ENCODE data around the gene OOSP1.
"Not testable (repeated sequence)": the region's sequence is repeated elsewhere in the genome, so short reads cannot be mapped to it uniquely, and the experiment has no call there.

The OOSP1 gene

GRCh38 chr11:59960502-59961381, 22.5 kb downstream of the OOSP1 start:
- FAIRE-seq = no peak

DNA sequence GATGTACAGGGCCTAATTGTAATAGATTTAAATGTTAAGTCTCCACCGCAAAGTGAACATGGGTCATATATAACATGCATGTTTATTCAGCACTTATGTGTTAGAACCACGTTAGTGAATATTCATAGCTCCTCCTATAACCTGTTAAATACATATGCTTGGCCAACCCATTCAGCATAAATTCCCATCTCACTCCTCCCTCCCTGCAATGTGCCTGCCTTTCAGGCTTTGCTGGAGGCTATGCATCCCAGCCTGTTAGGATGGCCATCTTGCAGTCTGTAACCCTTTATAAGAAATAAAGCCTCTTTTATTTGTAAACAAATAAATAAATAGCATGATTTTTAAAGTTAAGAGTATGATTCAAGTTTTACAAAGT, 23.9 kb downstream of the OOSP1 start:
- no peak for FAIRE-seq

DNA sequence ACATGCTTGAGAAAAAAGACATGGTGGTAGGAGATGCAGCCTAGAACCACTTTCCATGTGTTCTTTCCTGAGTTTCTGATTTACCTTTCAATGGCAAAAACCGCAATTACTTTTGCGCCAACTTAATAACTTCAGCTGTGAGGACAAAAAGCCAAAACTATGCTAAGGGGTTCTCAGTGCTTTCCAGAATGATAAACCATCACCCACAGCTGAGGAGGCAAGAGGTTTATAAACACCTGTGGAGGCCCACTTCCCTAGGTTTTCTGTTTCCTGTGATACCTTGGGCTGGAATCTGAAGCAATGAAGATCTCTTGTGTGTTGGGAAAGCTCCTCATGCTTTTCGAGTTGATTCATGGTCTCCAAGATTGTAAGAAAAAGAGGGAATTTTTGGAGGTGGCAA, 25.5 kb downstream of the OOSP1 start, which contains the start of gene OOSP4A:
Gene OOSP4A, plus strand, starts transcription at position 301 of the 400 bp plus-strand sequence. Its CDS starts 0 bp downstream, at position 301.
- no peak for FAIRE-seq

GRCh38 chr11:59965424-59965823, 27.2 kb downstream of the OOSP1 start:
- FAIRE-seq = no peak

DNA sequence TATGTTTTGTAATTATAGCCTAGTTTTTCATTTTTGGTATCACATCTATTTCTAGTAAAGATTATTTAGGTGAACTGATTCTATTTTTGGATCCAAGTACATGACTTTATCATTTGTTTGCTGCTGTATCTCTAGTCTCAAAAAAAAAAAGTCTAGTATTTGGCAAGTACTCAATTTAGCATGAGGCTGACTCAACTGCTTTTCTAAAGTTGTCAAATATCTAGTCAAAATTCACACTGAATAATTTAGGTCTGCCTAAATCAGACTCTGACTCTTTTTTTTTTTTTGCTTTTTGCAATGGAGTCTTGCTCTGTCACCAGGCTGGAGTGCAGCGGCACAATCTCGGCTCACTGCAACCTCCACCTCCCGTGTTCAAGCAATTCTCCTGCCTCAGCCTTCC, 28.0 kb downstream of the OOSP1 start:
- no peak for FAIRE-seq

- no peak for FAIRE-seq
These were observed 29.6 kb downstream of the OOSP1 start for GRCh38 chr11:59967677-59968394.

DNA sequence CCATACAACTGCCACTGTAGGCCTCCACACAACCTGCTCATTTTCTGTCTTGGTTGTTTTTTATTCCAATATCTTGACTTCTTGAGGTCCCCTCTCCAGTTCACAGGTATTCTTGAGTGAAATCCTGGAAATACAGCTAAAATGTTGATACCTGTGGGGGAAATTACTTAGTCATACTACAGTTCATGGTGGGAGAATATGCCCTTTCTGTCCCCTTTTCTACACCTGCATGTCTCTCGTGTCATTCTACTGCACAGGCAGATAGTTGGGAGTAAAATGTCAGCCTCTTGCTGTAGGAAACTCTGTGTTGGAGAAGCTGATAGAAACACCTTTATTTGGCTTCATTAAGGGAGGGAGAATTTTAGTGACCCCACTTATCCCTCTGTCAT, 30.2 kb downstream of the OOSP1 start:
- no peak for FAIRE-seq

- FAIRE-seq = no peak
These were observed 34.9 kb downstream of the OOSP1 start for GRCh38 chr11:59973097-59973496.

GRCh38 chr11:59981106-59981770, 43.0 kb downstream of the OOSP1 start:
- no peak for FAIRE-seq

DNA sequence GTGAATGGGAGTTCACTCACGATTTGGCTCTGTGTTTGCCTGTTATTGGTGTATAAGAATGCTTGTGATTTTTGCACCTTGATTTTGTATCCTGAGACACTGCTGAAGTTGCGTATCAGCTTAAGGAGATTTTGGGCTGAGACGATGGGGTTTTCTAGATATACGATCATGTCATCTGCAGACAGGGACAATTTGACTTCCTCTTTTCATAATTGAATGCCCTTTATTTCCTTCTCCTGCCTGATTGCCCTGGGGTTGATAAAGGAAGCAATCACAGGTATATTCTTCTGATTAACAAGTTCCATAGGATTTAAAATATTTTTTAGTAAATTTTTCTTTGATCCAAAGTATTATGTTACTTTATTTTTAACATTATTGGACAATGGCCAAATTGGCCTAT, 43.8 kb downstream of the OOSP1 start:
- not testable (repeated sequence) for FAIRE-seq

DNA sequence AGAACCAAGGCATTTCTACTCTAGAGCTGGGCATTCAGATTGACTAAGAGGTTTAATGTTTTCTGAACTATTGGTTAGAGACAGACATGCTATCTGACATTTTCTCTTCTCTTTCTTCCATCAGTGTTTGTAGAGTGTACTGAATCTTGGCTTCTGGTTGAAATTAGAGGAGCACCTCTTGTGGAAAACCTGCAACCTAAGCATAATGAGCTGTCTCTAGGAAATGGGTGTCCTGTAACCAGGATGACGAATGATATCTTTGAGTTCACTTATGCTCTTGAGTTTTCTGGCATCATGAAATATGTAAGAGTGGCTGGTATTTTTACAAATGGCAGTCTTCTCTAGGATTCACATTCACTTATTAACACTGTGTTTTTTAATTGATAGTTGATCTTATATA, 45.0 kb downstream of the OOSP1 start:
- no peak for FAIRE-seq

DNA sequence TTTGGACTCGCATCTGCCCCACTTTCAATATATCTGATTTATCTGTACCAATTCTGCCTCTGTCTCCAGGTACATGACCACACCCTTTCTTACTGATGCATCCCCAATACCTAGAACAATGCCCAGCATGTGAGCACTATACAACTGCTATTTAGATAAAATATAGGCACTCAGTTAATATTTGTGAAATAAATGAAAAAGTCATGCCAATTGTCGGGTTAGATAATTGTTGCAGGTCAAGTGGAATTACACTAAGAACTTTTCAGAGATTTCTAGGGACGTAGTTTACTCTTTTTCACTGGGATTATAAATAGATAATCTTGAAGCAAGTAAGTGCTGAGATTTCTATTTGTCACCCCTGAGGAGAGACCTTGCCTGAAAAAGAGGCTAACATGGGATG, 46.1 kb downstream of the OOSP1 start:
- FAIRE-seq = no peak

DNA sequence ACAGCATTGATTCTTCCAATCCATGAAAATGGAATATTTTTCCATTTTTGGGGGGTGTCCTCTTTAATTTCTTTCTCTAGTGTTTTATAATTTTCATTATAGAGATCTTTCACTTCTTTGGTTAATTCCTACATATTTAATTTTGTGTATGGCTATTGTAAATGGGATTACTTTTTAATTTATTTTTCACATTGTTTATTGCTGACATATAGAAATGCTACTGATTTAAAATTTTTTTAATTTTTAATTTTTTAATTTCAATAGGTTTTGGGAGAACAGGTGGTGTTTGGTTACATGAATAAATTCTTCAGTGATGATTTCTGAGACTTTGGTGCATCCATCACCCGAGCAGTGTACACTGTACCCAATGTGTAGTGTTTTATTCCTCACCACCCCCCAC, 52.2 kb downstream of the OOSP1 start:
- no peak for FAIRE-seq

DNA sequence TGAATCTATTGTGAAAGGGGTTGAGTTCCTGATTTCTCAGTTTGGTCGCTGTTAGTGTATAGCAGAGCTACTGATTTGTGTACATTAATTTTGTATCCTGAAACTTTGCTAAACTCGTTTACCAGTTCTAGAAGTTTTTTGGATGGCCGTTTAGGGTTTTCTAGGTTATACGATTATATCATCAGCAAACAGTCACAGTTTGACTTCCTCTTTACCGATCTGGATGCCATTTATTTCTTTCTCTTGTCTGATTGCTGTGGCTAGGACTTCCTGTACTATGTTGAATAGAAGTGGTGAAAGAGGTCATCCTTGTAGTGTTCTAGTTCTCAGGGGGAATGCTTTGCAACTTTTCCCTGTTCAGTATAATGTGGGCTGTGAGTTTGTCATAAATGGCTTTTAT, 54.2 kb downstream of the OOSP1 start:
- no peak for FAIRE-seq

DNA sequence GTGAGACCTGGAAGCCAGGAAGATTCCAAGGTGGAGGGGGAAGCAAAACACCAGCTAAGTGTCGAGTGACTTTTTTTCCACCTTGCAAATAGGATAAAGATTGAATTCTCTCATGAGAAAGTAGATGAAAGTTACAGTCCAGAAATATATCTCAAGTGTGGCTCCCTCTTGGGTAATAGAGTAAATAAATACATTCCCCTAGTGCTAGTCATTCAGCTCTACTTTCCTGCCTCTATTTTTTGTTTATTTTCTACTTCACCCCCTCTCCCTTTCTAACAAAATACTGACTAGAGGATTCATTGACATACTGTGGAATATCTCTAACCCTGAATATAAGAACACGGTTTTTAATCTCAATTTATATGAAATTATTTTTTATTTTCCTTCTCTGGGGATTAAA, 59.6 kb downstream of the OOSP1 start:
- FAIRE-seq = no peak

- no peak for FAIRE-seq
These were observed 61.5 kb downstream of the OOSP1 start for GRCh38 chr11:59999691-60000090.

GRCh38 chr11:60003729-60004128, 65.5 kb downstream of the OOSP1 start:
- no peak for FAIRE-seq

GRCh38 chr11:60005360-60005759, 67.1 kb downstream of the OOSP1 start:
- FAIRE-seq = no peak

Data from endometrium (tissue), 2 donors.